Measurements from ENCODE around the gene NNT.
"Not testable (repeated sequence)": the region's sequence is repeated elsewhere in the genome, so short reads cannot be mapped to it uniquely, and the experiment has no call there.

Gene NNT

GRCh38 chr5:43675357-43675756 lies 72.4 kb downstream of the NNT start:
- no peak for DNase-seq

- no peak for DNase-seq
Measured at GRCh38 chr5:43676083-43676840, 73.3 kb downstream of the NNT start.

- DNase-seq = no peak
Measured at GRCh38 chr5:43677253-43677652, 74.3 kb downstream of the NNT start.

- DNase-seq = no peak
Measured at GRCh38 chr5:43679214-43679613, 76.2 kb downstream of the NNT start.

- DNase-seq = no peak
Measured at GRCh38 chr5:43680286-43680685, 77.3 kb downstream of the NNT start.

- no peak for DNase-seq
Measured at GRCh38 chr5:43683884-43684471, 81.0 kb downstream of the NNT start.

GRCh38 chr5:43685252-43685950 lies 82.4 kb downstream of the NNT start:
- DNase-seq = no peak

GRCh38 chr5:43687275-43687674 lies 84.3 kb downstream of the NNT start:
- no peak for DNase-seq

- DNase-seq = no peak
Measured at GRCh38 chr5:43691275-43691674, 88.3 kb downstream of the NNT start.

GRCh38 chr5:43691893-43692292 lies 88.9 kb downstream of the NNT start:
- DNase-seq = no peak

- DNase-seq = no peak
Measured at GRCh38 chr5:43693411-43693810, 90.4 kb downstream of the NNT start.

GRCh38 chr5:43694027-43694426 lies 91.0 kb downstream of the NNT start:
- DNase-seq = no peak

GRCh38 chr5:43696444-43696843 lies 93.5 kb downstream of the NNT start:
- not testable (repeated sequence) for DNase-seq

GRCh38 chr5:43699910-43700309 lies 96.9 kb downstream of the NNT start:
- DNase-seq = no peak

GRCh38 chr5:43700601-43701000 lies 97.6 kb downstream of the NNT start:
- no peak for DNase-seq

GRCh38 chr5:43701227-43701626 lies 98.2 kb downstream of the NNT start:
- no peak for DNase-seq

- no peak for DNase-seq
Measured at GRCh38 chr5:43702293-43702692, 99.3 kb downstream of the NNT start.

GRCh38 chr5:43702815-43703214 lies 99.8 kb downstream of the NNT start:
- no peak for DNase-seq

GRCh38 chr5:43704243-43704642 lies 101.3 kb downstream of the NNT start:
- no peak for DNase-seq

GRCh38 chr5:43706576-43706975 lies 103.6 kb downstream of the NNT start:
- DNase-seq = not testable (repeated sequence)

GRCh38 chr5:43711496-43711895 lies 108.5 kb downstream of the NNT start:
- no peak for DNase-seq

GRCh38 chr5:43712081-43712480 lies 109.1 kb downstream of the NNT start:
- no peak for DNase-seq

- DNase-seq = not testable (repeated sequence)
Measured at GRCh38 chr5:43719783-43720182, 116.8 kb downstream of the NNT start.

GRCh38 chr5:43728581-43728980 lies 125.6 kb downstream of the NNT start:
- no peak for DNase-seq

Data from NCI-H1436 treated with DMSO at 0.1 percent for 48 hours (cell line).